Stimulated activated CD8-positive, alpha-beta memory T cell treated with anti-CD3 and anti-CD28 coated beads, Interleukin-2, amount 100 ng/mL, for 1 hour (primary cell): Measurements from ENCODE around the gene PRH1.

Experiments
- DNase-seq, 2 donors: peaks; one replicate each; pipeline ENCODE4 v3.0.0-alpha.2; 2020; ENCODE audit warnings: low read depth in 2 of 2

PRH1 gene

GRCh38 chr12:10884086-10884725, at the start of gene PRH1:
Gene PRH1, minus strand, starts transcription at chr12:10884255. Its CDS starts 38 bp downstream, at chr12:10884217.
- DNase-seq, result no peak

GRCh38 chr12:10928746-10929286, 44.8 kb upstream of the PRH1 start, which contains the start of gene PRH2:
Gene PRH2, plus strand, starts transcription at chr12:10929236. Its CDS starts 38 bp downstream, at chr12:10929274.
- DNase-seq, result no peak

GRCh38 chr12:10926269-10926668, 42.2 kb upstream of the PRH1 start:
- DNase-seq, result no peak

- DNase-seq, result no peak
Observed at GRCh38 chr12:10919809-10920208, 35.8 kb upstream of the PRH1 start.

GRCh38 chr12:10910380-10910779, 26.3 kb upstream of the PRH1 start:
- DNase-seq, result no peak

- no peak for DNase-seq
Observed at GRCh38 chr12:10909462-10909861, 25.4 kb upstream of the PRH1 start, which contains the start of gene TAS2R13. Gene TAS2R13, minus strand, starts transcription at chr12:10909562. Its CDS starts 264 bp downstream, at chr12:10909298.

GRCh38 chr12:10904686-10905085, 20.6 kb upstream of the PRH1 start:
- no peak for DNase-seq

GRCh38 chr12:10901427-10901826, 17.4 kb upstream of the PRH1 start:
- DNase-seq, result no peak

- DNase-seq, result no peak
Observed at GRCh38 chr12:10900972-10901371, 16.9 kb upstream of the PRH1 start.

GRCh38 chr12:10900530-10900929, 16.5 kb upstream of the PRH1 start:
- no peak for DNase-seq

- no peak for DNase-seq
Observed at GRCh38 chr12:10896854-10897253, 12.8 kb upstream of the PRH1 start.

GRCh38 chr12:10891937-10892336, 7.9 kb upstream of the PRH1 start:
- no peak for DNase-seq

GRCh38 chr12:10889226-10889625, 5.2 kb upstream of the PRH1 start:
- no peak for DNase-seq

GRCh38 chr12:10873378-10873777, 10.7 kb downstream of the PRH1 start:
- DNase-seq, result no peak

- DNase-seq, result no peak
Observed at GRCh38 chr12:10867381-10867780, 16.7 kb downstream of the PRH1 start.

GRCh38 chr12:10863512-10864218, 20.4 kb downstream of the PRH1 start:
- DNase-seq, result no peak

- DNase-seq, result no peak
Observed at GRCh38 chr12:10861366-10861765, 22.7 kb downstream of the PRH1 start.

GRCh38 chr12:10855807-10856206, 28.2 kb downstream of the PRH1 start:
- no peak for DNase-seq

GRCh38 chr12:10853776-10854175, 30.3 kb downstream of the PRH1 start:
- no peak for DNase-seq

- no peak for DNase-seq
Observed at GRCh38 chr12:10851243-10851858, 32.7 kb downstream of the PRH1 start.

GRCh38 chr12:10849425-10849878, 34.6 kb downstream of the PRH1 start, which contains the start of gene PRR4:
Gene PRR4, minus strand, starts transcription at chr12:10849475. Its CDS starts 38 bp downstream, at chr12:10849437.
- no peak for DNase-seq

- no peak for DNase-seq
Observed at GRCh38 chr12:10847744-10848143, 36.3 kb downstream of the PRH1 start.
